Measurements from ENCODE around the gene DLG2. TPM values are rescaled to one million over a fixed set of nuclear protein-coding genes. Genes with fewer than 3 reads are reported as not detected.

The DLG2 gene
- total and polyA plus RNA-seq, 2 of the 4 experiments (the other 2 are of a cell fraction) = 0.31 to 0.36 TPM

GRCh38 chr11:84724256-84724655 is 902.9 kb downstream of the DLG2 start:
- Histone ChIP-seq H3K23ac (ENCODE audit: low read depth, low read length) (no peak overlapping the region), H3K9me1 (ENCODE audit: insufficient read depth, low read length) (no peaks in the 10 kb centered on the region), H4K8ac (ENCODE audit: low read depth in 2 of 2, low read length in 2 of 2) (no peak overlapping the region), H3K4me2 (ENCODE audit: low read depth, low read length) (no peak overlapping the region), H2BK15ac (ENCODE audit: low read depth, low read length) (no peak overlapping the region), H3K56ac (ENCODE audit: extremely low read depth, insufficient read depth, low read length) (no peak overlapping the region), H3K4ac (ENCODE audit: low read depth, low read length) (no peak overlapping the region), H3K18ac (ENCODE audit: low read depth, low read length) (no peak overlapping the region), H4K91ac (ENCODE audit: insufficient read depth, low read depth, low read length) (no peak overlapping the region), H2AFZ (replicated peaks; ENCODE audit: low read length, poor library complexity) (no peak overlapping the region), H3K4me3 (ENCODE audit: insufficient read depth, low read depth, low read length) (no peak overlapping the region), H3K27ac (ENCODE audit: insufficient read depth, low read length) (no peak overlapping the region), H3K9ac (ENCODE audit: low read depth, low read length) (no peak overlapping the region), H4K5ac (ENCODE audit: low read depth, low read length) (no peak overlapping the region), H3K14ac (replicated peaks; ENCODE audit: low read depth, low read length) (no peak overlapping the region), H2BK120ac (ENCODE audit: low read depth, low read length) (no peak overlapping the region), H3K9me3 (ENCODE audit: control insufficient read depth, insufficient read depth, low read length) (no peaks in the 10 kb centered on the region; the same call in 1 of the 2 replicates), H4K20me1 (ENCODE audit: insufficient read depth, low read length) (no peaks in the 10 kb centered on the region), H2AK9ac (replicated peaks; ENCODE audit: low read depth, low read length, poor library complexity) (no peak overlapping the region), H3K79me1 (ENCODE audit: low read depth in 1 of 2, low read length in 2 of 2) (no peaks in the 10 kb centered on the region), H3K27me3 (ENCODE audit: control insufficient read depth, insufficient read depth, low read length) (peaks cover 1% of the 10 kb centered on the region), H2BK5ac (ENCODE audit: low read depth, low read length, poor library complexity, severe bottlenecking) (no peak overlapping the region), H2AK5ac (ENCODE audit: low read depth, low read length) (no peak overlapping the region), H2BK20ac (ENCODE audit: low read depth, low read length) (no peak overlapping the region), H3K4me1 (ENCODE audit: control insufficient read depth, insufficient read depth, low read length) (no peaks in the 10 kb centered on the region), H3K36me3 (ENCODE audit: control insufficient read depth, insufficient read depth, low read length) (no peaks in the 10 kb centered on the region)
- no CpG with 5 or more reads among the region's 1 CpG for WGBS, 2 experiments (ENCODE audit: extremely low coverage in 2 of 2, insufficient read length in 1 of 2)
- no TSS peak for BruUV-seq (replicated peaks)
- TF ChIP-seq, protein P1, sequence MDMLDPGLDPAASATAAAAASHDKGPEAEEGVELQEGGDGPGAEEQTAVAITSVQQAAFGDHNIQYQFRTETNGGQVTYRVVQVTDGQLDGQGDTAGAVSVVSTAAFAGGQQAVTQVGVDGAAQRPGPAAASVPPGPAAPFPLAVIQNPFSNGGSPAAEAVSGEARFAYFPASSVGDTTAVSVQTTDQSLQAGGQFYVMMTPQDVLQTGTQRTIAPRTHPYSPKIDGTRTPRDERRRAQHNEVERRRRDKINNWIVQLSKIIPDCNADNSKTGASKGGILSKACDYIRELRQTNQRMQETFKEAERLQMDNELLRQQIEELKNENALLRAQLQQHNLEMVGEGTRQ (IDR thresholded peaks at IDR 0.05; ENCODE audit: low read depth, low read length) = no peak
- in situ Hi-C loops (cut with MboI; ENCODE audit: low sequenced_read_pairs) (no loop called here), intact Hi-C loops (cut with micrococcal nuclease) (no loop called here), dilution Hi-C loops (cut with HindIII; ENCODE audit: low sequenced_read_pairs, unreplicated experiment) (no loop called here)
- DNase-seq (no peak), ATAC-seq (ENCODE audit: low read depth) (no peak)
- ChIA-PET CTCF (no interaction called here), POLR2A (ENCODE audit: unreplicated experiment) (no interaction called here)

All from IMR-90 (cell line).